ACC112 (cell line): ENCODE results near the gene FBXL13.
"Not testable (repeated sequence)": the region's sequence is repeated elsewhere in the genome, so short reads cannot be mapped to it uniquely, and the experiment has no call there.

Experiments used
- H2AFZ ChIP-seq: fragments of 200-600 bp; sonication (generic); one replicate; pipeline ENCODE4 v1.6.0; 2017; ENCODE audit warnings: antibody characterized with exemption, low read length; ENCODE audit not compliant: unreplicated experiment
- H3K27ac ChIP-seq: fragments of 200-600 bp; sonication (generic); 2 replicates; pipeline ENCODE4 v1.5.1; 2014; ENCODE audit warnings: low read depth, mild to moderate bottlenecking, antibody characterized with exemption, low read length, moderate library complexity
- H3K27me3 ChIP-seq: fragments of 200-600 bp; sonication (generic); 2 replicates; pipeline ENCODE4 v1.6.1; 2014; ENCODE audit warnings: mild to moderate bottlenecking, antibody characterized with exemption, low read length, moderate library complexity, mixed read lengths; ENCODE audit not compliant: insufficient read depth
- H3K36me3 ChIP-seq: fragments of 200-600 bp; sonication (generic); 2 replicates; pipeline ENCODE4 v1.6.1; 2016; ENCODE audit warnings: mild to moderate bottlenecking, antibody characterized with exemption, low read length, moderate library complexity, mixed read lengths; ENCODE audit not compliant: insufficient read depth
- H3K4me1 ChIP-seq: fragments of 200-600 bp; sonication (generic); one replicate; pipeline ENCODE4 v1.6.1; 2016; ENCODE audit warnings: low read length, mixed read lengths; ENCODE audit not compliant: insufficient read depth, unreplicated experiment, control insufficient read depth
- H3K4me3 ChIP-seq: fragments of 200-600 bp; sonication (generic); 2 replicates; pipeline ENCODE4 v1.5.1; 2014; ENCODE audit warnings: mild to moderate bottlenecking, low read depth, low read length
- H3K79me2 ChIP-seq: fragments of 200-600 bp; sonication (generic); one replicate; pipeline ENCODE4 v1.6.0; 2016; ENCODE audit warnings: low read length; ENCODE audit not compliant: control insufficient read depth, unreplicated experiment, insufficient read depth

FBXL13 gene

DNA sequence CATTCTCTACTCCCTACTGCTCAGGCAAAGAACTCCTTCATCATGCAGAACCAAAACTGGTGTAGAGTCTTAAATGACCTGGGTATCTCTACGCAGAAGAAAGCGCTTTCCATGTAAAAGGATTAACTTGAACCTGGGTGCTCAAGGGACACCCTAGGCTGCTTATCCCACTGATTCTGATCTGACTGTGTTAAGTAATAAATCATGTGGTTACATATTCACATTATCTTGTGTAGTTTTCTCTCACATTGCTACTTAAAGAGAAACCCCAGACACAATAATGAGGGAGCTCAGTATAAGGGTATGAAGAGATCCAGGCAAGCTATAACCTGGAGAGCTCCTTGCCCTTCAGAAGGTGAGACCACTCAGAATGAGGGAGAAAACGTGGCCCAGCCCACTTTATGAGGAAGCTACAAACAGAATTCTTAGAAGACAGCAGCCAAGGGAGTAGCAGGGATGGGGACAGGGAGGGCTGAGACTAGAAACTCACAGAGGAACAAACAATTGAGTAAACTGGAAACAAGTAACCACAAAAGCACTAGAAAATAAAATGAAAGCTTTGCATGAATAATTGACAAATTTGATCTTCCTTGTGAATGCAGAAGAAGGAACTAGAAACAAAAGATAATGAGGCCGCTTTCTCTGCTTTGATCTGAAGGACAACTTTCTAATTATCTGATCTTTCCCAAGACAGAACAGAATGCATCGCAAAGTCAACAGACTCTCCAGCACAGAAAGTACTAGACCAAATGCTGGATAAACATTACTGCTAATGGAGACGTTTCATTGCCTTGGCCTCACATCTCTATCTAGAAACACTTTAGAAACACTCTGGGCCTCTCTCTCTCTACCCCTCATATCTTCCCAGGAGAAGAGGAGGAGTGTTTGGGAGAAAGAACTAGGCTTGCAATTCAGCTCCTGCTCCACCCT is 85.7 kb downstream of the FBXL13 start:
- Histone ChIP-seq H3K4me3 (no peak overlapping the region), H3K79me2 (no peaks in the 10 kb centered on the region), H3K36me3 (no peaks in the 10 kb centered on the region), H3K27me3 (no peaks in the 10 kb centered on the region), H3K4me1 (peaks cover 52% of the 10 kb centered on the region), H3K27ac (no peak overlapping the region), H2AFZ (no peak overlapping the region)

DNA sequence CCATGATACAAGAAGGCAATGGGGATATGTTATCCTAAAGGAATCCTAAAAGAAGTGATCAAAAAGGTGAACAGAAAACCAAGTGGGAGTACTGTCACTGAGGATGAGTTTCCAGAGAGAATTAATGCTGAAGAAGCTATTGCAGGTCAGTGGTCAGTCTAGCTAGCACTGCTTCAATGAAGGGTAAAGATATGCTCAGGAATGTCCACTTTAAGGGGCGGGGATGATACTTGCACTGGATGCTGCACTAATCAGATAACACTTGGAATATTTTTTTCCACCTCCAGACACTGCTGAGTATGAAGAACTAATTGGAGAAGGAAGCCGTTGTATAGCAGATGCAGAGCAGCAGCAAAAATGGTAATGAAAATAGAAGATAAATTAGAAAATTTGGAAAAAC is 86.5 kb downstream of the FBXL13 start:
- H3K27me3 ChIP-seq: no peaks in the 10 kb centered on the region
- no peaks in the 10 kb centered on the region for H3K36me3 ChIP-seq
- no peak overlapping the region for H3K4me3 ChIP-seq
- no peaks in the 10 kb centered on the region for H3K79me2 ChIP-seq
- no peak overlapping the region for H2AFZ ChIP-seq
- H3K27ac ChIP-seq: no peak overlapping the region
- H3K4me1 ChIP-seq: peaks cover 44% of the 10 kb centered on the region

DNA sequence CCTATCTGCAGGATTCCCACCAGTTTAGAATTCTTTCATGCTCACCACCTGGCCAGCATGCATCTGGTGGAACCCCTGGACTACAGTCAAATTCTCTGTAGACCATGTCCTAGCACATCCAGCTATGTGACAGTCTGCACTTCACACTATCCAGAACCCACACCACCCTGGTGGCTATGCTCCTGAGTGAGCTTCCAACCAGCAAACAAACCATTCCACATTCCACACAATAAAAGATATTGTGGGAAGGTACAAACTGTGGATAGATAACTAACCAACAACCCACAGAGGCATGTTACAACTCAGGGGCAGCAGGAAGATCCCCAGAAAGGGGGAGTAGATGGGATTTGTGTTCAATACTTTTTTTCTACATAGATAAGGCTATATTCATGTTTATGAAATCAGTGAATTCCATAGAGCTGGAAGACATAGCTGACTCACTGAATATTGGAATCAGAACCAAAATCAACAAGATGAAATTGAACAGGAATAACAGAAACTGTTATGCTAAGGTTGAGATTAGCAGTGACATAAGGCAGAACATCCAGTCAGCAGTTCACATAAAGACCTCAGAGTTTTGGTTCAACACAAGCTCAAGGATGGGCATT is 89.3 kb downstream of the FBXL13 start:
- Histone ChIP-seq H3K4me3 (no peak overlapping the region), H3K79me2 (no peaks in the 10 kb centered on the region), H3K4me1 (peaks cover 18% of the 10 kb centered on the region), H2AFZ (no peak overlapping the region), H3K27ac (peak overlapping the region; percentile 12), H3K27me3 (no peaks in the 10 kb centered on the region), H3K36me3 (no peaks in the 10 kb centered on the region)

DNA sequence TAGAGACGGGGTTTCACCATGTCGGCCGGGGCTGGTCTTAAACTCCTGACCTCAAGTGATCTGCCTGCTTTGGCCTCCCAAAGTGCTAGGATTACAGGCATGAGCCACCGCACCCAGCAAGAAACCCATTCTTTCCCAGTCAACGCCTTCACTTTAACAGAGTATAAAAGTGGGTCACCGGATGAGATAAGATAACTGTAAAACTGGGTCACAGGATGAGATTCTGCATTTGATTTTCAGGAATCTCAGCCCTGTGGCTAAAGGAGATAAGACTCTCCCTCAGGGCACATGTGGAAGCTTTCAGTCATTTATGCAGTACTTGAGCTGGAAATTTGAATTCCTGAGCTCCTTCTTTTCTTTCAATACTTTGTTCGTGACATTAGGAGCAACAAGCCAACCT is 91.0 kb downstream of the FBXL13 start:
- Histone ChIP-seq H3K4me1 (peaks cover 14% of the 10 kb centered on the region), H3K27me3 (no peaks in the 10 kb centered on the region), H3K36me3 (no peaks in the 10 kb centered on the region), H3K27ac (no peak overlapping the region), H3K79me2 (no peaks in the 10 kb centered on the region), H2AFZ (no peak overlapping the region), H3K4me3 (no peak overlapping the region)

DNA sequence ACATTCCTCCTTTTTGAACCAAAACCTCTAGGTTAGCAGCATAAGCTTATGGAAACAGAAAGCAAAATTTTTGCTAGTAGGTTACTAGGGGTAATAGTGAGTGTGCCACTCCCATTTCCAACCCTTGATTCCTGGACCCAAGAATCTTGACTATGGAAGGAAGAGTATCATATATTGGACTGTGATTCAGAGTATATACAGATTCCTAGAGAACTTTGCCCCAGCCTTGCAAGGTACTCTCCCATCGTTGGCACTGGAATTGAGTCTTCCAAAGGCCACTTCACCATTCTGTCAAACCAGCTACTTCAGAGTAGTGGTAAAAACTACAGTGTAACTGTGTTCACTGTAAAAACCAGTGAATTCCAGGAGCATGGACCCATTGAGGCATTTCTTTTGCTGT is 92.4 kb downstream of the FBXL13 start:
- H3K4me3 ChIP-seq: no peak overlapping the region
- no peaks in the 10 kb centered on the region for H3K27me3 ChIP-seq
- no peaks in the 10 kb centered on the region for H3K36me3 ChIP-seq
- no peak overlapping the region for H2AFZ ChIP-seq
- H3K79me2 ChIP-seq: no peaks in the 10 kb centered on the region
- H3K27ac ChIP-seq: no peak overlapping the region
- H3K4me1 ChIP-seq: peaks cover 17% of the 10 kb centered on the region

DNA sequence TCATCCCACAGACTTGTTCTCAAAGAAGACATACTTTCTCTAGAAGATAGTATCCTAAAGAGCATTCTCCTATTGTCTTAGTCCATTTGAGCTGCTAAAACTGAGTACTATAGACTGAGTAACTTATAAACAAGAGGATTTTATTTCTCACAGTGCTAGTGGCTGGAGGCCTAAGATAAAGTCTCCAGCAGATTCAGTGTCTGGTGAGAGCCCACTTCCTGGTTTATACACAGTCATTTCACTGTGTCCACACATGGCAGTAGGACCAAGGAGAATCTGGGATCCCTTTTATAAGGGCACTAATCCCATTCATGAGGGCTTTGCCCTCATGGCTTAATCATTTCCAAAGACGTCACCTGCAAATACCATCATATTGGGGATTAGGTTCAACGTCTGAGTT is 93.1 kb downstream of the FBXL13 start:
- Histone ChIP-seq H2AFZ (no peak overlapping the region), H3K4me3 (no peak overlapping the region), H3K27me3 (no peaks in the 10 kb centered on the region), H3K79me2 (no peaks in the 10 kb centered on the region), H3K4me1 (peaks cover 17% of the 10 kb centered on the region), H3K36me3 (no peaks in the 10 kb centered on the region), H3K27ac (no peak overlapping the region)

DNA sequence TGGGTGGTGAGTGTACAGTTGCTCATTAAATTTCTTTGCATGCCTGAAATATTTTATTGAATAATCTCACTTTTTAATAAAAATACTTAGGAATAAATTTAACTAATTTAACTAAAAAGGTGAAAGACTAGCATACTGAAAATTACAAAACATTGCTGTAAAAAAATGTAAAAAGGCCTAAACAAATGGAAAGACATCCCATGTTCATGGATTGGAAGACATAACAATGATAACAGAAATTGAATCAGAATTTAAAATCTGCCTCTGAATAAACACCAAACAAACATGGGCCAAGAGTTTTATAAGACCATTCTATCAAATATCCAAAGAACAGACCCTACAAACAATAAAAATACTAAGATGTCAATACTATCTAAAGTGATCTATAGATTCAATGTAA is 94.9 kb downstream of the FBXL13 start:
- Histone ChIP-seq H3K4me1 (peaks cover 4% of the 10 kb centered on the region), H3K36me3 (no peaks in the 10 kb centered on the region), H3K4me3 (no peak overlapping the region), H3K27ac (no peak overlapping the region), H2AFZ (no peak overlapping the region), H3K27me3 (no peaks in the 10 kb centered on the region), H3K79me2 (no peaks in the 10 kb centered on the region)

DNA sequence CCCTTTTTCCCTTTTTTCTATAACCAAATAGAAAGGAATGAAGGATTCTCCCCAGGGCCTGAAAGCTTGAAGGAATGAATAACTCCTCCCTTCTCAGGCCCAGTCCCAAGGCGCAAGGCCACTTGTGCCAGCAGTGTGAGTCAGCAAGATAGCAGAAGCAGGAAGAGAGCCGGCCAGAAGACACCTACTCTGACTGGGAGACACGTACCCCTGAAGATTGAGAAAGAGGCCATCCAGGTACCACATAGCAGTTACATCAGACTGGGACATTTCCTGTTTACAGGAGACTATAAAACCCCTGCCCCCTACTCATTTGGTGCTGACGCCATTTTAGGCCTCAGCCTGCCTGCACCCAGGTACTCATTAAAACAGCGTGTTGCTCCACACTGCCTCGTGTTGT is 96.3 kb downstream of the FBXL13 start:
- no peak overlapping the region for H3K4me3 ChIP-seq
- no peaks in the 10 kb centered on the region for H3K27me3 ChIP-seq
- peaks cover 4% of the 10 kb centered on the region for H3K4me1 ChIP-seq
- no peak overlapping the region for H2AFZ ChIP-seq
- peak overlapping the region; percentile 50 for H3K27ac ChIP-seq
- no peaks in the 10 kb centered on the region for H3K36me3 ChIP-seq
- H3K79me2 ChIP-seq: no peaks in the 10 kb centered on the region

DNA sequence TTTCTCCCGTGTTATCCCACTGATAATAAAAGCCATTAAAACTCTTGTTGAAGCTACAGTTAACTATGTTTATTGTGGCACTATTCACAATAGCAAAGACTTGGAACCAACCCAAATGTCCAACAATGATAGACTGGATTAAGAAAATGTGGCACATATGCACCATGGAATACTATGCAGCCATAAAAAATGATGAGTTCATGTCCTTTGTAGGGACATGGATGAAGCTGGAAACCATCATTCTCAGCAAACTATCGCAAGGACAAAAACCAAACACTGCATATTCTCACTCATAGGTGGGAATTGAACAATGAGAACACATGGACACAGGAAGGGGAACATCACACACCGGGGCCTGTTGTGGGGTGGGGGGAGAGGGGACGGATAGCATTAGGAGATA is 97.0 kb downstream of the FBXL13 start:
- H3K79me2 ChIP-seq, H3K4me3 ChIP-seq, H3K27me3 ChIP-seq, H2AFZ ChIP-seq, H3K27ac ChIP-seq, H3K4me1 ChIP-seq, H3K36me3 ChIP-seq: not testable (repeated sequence)

DNA sequence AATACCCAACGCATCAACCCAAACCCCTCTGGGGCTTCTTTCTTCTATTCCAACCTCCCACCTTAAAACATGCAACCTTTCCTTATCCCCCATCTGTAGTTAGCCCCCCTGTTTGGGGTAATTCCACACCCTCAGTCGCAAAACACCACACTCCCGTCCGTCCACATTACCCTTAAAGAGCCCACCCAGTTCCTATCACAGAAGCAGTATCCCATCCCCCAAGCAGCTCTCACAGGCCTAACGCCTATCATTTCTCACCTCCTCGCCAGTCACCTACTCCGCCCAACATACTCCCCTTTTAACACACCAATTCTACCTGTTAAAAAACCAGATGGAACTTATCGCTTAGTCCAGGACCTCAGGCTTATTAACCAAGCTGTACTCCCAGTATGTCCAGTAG is 98.1 kb downstream of the FBXL13 start:
- Histone ChIP-seq H2AFZ (no peak overlapping the region), H3K4me3 (no peak overlapping the region), H3K27me3 (no peaks in the 10 kb centered on the region), H3K27ac (no peak overlapping the region), H3K36me3 (no peaks in the 10 kb centered on the region), H3K4me1 (peaks cover 4% of the 10 kb centered on the region), H3K79me2 (no peaks in the 10 kb centered on the region)

DNA sequence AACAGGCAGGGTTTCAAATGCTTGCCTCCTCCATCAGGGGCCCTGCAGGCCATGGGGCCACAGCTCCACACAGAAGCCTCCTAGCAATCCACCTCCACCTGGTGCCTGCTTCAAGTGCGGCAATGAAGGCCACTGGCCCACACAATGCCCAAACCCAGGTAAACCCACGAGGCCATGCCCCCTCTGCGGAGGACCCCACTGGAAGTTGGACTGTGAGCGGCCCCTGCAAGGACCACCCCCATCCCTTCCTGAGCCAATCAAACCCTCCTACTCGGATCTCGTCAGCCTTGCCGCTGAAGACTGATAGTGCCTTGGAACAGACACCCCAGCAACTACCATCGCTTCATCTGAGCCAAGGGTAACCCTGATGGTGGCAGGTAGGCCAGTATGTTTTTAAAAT is 98.7 kb downstream of the FBXL13 start:
- Histone ChIP-seq H3K4me1 (peaks cover 4% of the 10 kb centered on the region), H3K27ac (no peak overlapping the region), H2AFZ (no peak overlapping the region), H3K4me3 (no peak overlapping the region), H3K36me3 (no peaks in the 10 kb centered on the region), H3K27me3 (no peaks in the 10 kb centered on the region), H3K79me2 (no peaks in the 10 kb centered on the region)
